A673 (cell line): Measurements from ENCODE around the gene CNIH3. TPM values are rescaled to one million over a fixed set of nuclear protein-coding genes. Genes with fewer than 3 reads are reported as not detected.

Experiments used
- BruUV-seq: library from RNA; stranded (reverse); fragments of 400-500 nt; replicated peaks from 2 replicates; lab custom pipeline; 2021; lab: Mats Ljungman, UMichigan
- CTCF ChIA-PET: fragments of 300-600 bp; sonication (Branson Sonifier 250); formaldehyde crosslinking; loops from one replicate; lab custom pipeline; 2022; ENCODE audit warnings: antibody characterized with exemption; lab: Charles Lee
- POLR2A ChIA-PET: fragments of 300-600 bp; sonication (Branson Sonifier 250); formaldehyde crosslinking; loops from one replicate; lab custom pipeline; 2022; ENCODE audit warnings: antibody characterized with exemption; ENCODE audit not compliant: low non-redundant PET; lab: Charles Lee
- DNase-seq: peaks from one replicate; pipeline ENCODE4 v3.0.0-alpha.2; 2015; ENCODE audit warnings: low spot score
- H3K27ac ChIP-seq: fragments of 200-600 bp; sonication (generic); 2 replicates; pipeline ENCODE4 v1.5.1; 2016; ENCODE audit warnings: mixed run types, low read depth, mild to moderate bottlenecking, mixed read lengths, antibody characterized with exemption, low read length; ENCODE audit not compliant: poor library complexity, severe bottlenecking
- H3K27me3 ChIP-seq: fragments of 200-600 bp; sonication (generic); replicated peaks from 2 replicates; pipeline ENCODE4 v1.6.1; 2017; ENCODE audit warnings: mixed run types, low read depth, mild to moderate bottlenecking, mixed read lengths, antibody characterized with exemption, low read length; ENCODE audit not compliant: insufficient read depth, poor library complexity
- H3K36me3 ChIP-seq: fragments of 200-600 bp; sonication (generic); 2 replicates; pipeline ENCODE4 v1.6.1; 2016; ENCODE audit warnings: mixed run types, mild to moderate bottlenecking, mixed read lengths, antibody characterized with exemption, low read length; ENCODE audit not compliant: insufficient read depth, poor library complexity, severe bottlenecking
- H3K4me1 ChIP-seq: fragments of 200-600 bp; sonication (generic); 2 replicates; pipeline ENCODE4 v1.6.1; 2017; ENCODE audit warnings: mixed run types, mild to moderate bottlenecking, mixed read lengths, antibody characterized with exemption, low read length; ENCODE audit not compliant: insufficient read depth, poor library complexity, severe bottlenecking
- H3K4me3 ChIP-seq: fragments of 200-600 bp; sonication (generic); 2 replicates; pipeline ENCODE4 v1.5.1; 2016; ENCODE audit warnings: low read depth, mixed run types, mild to moderate bottlenecking, mixed read lengths, low read length; ENCODE audit not compliant: poor library complexity, severe bottlenecking
- H3K9me3 ChIP-seq: fragments of 200-600 bp; sonication (generic); 2 replicates; pipeline ENCODE4 v1.6.1; 2016; ENCODE audit warnings: mixed run types, low read depth, mild to moderate bottlenecking, mixed read lengths, antibody characterized with exemption, low read length; ENCODE audit not compliant: poor library complexity, severe bottlenecking
- CTCF ChIP-seq: fragments of 300-800, 200-600 bp; sonication (generic); conservative IDR thresholded peaks from 2 replicates; pipeline ENCODE4 v1.5.1; 2017; ENCODE audit warnings: low read depth, mild to moderate bottlenecking, antibody characterized with exemption, low read length, moderate library complexity, mixed read lengths
- EZH2 ChIP-seq: fragments of 200-600 bp; sonication (generic); IDR thresholded peaks from 2 replicates; pipeline ENCODE4 v1.6.1; 2017; ENCODE audit warnings: borderline replicate concordance, low read depth, mild to moderate bottlenecking, mixed read lengths, antibody characterized with exemption, low read length; ENCODE audit not compliant: poor library complexity, severe bottlenecking
- intact Hi-C: fragments of 100-400 bp; cut with micrococcal nuclease; formaldehyde crosslinking; loops from one replicate; pipeline ENCODE4 v1.10.0; 2022; ENCODE audit not compliant: unreplicated experiment
- total RNA-seq: library from RNA; stranded (reverse); gene quantifications from 2 replicates; pipeline ENCODE4 v1.2.3, GENCODE V29; 2021

CNIH3 gene
- total RNA-seq, 1 experiment from 2014 or later = 3.8 TPM

- Histone ChIP-seq H3K4me1 (no peaks in the 10 kb centered on the region), H3K27ac (no peak overlapping the region), H3K27me3 (no peaks in the 10 kb centered on the region), H3K9me3 (no peaks in the 10 kb centered on the region), H3K36me3 (no peaks in the 10 kb centered on the region), H3K4me3 (no peak overlapping the region)
- no TSS peak for BruUV-seq
- POLR2A ChIA-PET = no interaction called here
- DNase-seq = no peak
- TF ChIP-seq CTCF (no peak), EZH2 (no peak)
- CTCF ChIA-PET = interaction anchor here (0.6 kb wide), 1 partner anchor 12 kb away, joined by 3 read pairs; no protein-coding TSS in a partner anchor
- intact Hi-C loops = no loop called here
Measured at GRCh38 chr1:224713228-224713627, 97.1 kb downstream of the CNIH3 start.

- no TSS peak for BruUV-seq
- no peak for TF ChIP-seq EZH2
- TF ChIP-seq CTCF = no peak
- CTCF ChIA-PET = interaction anchor here (0.5 kb wide), 1 partner anchor 173 kb away, joined by 6 read pairs; no protein-coding TSS in a partner anchor
Measured at GRCh38 chr1:224714553-224714952, 98.4 kb downstream of the CNIH3 start.

GRCh38 chr1:224718470-224719053 lies 102.4 kb downstream of the CNIH3 start:
- intact Hi-C loops = no loop called here
- no peak for DNase-seq
- Histone ChIP-seq H3K27me3 (no peaks in the 10 kb centered on the region), H3K36me3 (no peaks in the 10 kb centered on the region), H3K27ac (no peak overlapping the region), H3K9me3 (no peaks in the 10 kb centered on the region), H3K4me3 (no peak overlapping the region), H3K4me1 (no peaks in the 10 kb centered on the region)
- ChIA-PET POLR2A (no interaction called here), CTCF (no interaction called here)
- TF ChIP-seq CTCF = no peak
- no peak for TF ChIP-seq EZH2
- BruUV-seq = no TSS peak

More at GRCh38 chr1:224714553-224714952, 98.4 kb downstream of the CNIH3 start:
- POLR2A ChIA-PET = no interaction called here
- no peaks in the 10 kb centered on the region for H3K27me3 ChIP-seq
- no peaks in the 10 kb centered on the region for H3K4me1 ChIP-seq
- H3K4me3 ChIP-seq = no peak overlapping the region
- intact Hi-C loops = no loop called here
- H3K9me3 ChIP-seq = no peaks in the 10 kb centered on the region
- no peak for DNase-seq
- H3K27ac ChIP-seq = no peak overlapping the region
- H3K36me3 ChIP-seq = no peaks in the 10 kb centered on the region
